ENCODE measurements around the gene VCX3B.
"Not testable (repeated sequence)": the region's sequence is repeated elsewhere in the genome, so short reads cannot be mapped to it uniquely, and the experiment has no call there.

VCX3B gene

DNA sequence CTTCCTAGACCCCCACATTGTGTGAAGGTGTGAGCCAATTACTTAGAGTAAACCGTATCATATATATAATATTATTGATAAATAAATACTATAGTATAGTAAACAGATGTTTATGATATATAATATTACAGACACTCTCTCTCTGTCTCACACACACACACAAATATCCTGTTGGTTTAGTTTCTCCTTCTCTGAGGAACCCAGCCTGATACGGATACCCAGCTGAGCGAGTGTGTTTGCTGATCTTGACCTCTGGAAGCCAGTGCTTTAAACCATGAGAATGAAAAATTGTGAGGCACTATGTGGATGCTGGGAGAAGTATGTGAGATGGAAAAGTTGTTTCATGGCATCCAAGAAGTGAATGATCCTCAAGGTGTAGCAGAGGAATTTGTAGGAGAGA, at the start of gene VCX3B:
TSS of gene VCX3B (plus strand) at position 301 of the 400 bp plus-strand sequence. CDS start 621 bp downstream, outside the sequence.
- DNase-seq = not testable (repeated sequence)

DNA sequence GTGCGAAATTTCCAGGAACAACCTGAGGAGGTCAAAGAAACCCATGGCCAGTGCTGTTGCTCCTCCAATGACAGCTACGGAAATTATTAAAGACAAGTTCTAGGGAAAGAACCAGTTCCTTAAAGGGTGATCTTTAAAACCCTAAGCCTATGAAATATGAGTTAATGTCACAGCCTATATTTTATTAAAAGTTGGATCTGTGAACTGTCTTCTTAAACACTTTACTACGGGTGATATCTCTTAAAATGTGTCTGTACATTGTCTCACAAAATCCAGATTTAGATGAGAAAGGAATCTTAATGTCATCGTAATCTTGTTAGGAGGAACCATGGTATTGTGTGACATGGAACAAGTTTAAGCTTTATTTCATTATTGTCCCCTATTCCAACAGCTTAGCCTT, 46.3 kb upstream of the VCX3B start:
- DNase-seq = no peak

DNA sequence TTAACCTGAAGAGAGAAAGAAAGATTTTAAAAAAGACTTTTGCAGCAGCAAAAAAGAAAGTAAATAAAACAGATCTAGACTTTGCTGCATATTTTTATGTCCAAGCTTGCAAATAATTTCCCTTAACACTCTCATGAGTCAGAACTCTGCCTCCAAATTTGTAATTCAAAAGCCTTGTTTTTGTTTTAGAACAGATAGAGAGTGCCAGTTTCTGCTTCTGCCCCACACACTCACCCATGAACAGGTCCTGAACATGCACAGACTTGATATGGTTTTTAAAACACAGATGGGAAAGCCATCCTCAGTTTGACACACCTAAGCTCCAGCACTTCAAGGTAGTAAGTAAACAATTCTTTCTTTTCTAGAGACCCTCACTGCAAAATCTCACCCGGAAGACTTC, 39.7 kb upstream of the VCX3B start:
- DNase-seq = no peak

GRCh38 chrX:8429692-8430249, 34.9 kb upstream of the VCX3B start:
- no peak for DNase-seq

DNA sequence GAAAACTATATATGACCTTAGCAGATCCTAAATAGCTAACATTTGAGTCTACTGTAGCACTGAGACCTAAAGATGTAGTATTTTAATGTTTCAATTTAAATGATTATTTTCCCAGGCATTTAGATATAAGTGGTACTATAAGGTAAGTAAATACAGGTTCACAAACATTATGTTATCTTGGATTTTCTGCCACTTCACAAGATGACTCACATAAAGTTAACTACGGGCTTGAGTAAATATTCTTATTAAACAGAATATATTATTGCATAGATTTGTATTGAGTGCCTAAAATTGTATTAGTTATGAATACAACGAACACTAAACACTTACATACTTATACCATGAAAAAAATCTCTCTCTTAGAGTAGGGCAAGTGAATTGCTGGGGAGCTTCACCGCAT, 34.2 kb upstream of the VCX3B start:
- no peak for DNase-seq

DNA sequence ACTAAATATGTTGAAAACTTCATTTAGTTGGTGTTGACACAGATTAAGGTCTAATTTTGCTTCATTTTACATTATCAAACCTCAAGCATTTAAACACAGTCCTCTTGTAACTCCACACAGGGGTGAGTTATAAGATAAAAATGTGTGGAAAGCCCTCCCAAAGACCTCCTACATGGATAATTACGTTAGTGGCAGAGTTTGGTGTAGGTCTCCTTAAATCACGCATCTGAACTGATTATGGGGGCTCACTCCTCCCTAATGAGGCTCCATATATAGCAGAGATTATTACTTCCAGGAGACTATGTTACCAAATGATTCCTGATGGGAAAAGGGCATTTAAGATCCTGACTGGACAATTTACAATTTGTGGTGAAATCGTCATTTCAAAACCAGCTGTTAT, 32.2 kb upstream of the VCX3B start:
- DNase-seq = no peak

DNA sequence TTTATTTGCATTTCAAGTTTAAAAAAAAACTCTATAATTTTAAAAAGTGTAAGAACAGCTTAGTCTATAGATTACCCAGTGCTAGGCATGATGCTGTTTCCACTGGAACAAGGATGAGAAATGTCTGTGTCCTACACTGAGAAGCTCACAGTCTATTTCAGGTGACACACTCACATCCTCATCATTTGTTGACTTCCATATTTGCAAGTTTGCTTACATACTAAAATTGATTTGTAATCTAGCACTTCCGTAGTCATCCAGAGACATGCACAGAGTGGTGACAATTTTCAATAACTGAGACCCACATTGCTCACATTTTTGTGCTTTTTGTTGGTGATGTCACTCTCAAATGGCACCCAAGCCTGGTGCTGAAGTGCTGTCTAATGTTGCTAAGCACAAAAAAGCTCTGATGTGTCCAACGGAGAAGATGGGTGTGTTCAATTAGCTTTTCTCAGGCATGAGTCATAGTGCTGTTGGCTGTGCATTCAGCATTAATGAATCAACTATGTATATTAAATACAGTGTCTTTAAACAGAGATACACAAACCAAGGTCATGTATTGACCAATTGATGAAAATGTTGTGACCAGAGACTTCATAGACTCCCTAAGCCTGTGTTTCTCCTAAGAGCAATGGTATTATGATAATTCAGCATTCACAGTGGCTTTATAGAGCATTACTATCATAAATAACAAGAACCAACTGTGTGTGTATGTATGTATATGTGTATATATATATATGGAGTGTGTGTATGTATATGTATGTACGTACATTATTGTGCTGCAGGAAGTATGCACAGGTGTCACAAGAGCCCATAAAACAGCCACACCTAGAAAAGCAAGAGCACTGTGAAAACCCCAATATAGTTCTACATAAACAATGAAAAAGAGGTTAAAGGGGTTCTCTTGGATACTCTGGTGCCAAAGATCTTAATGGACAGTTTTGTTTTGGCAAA, 31.2 kb upstream of the VCX3B start:
- DNase-seq = no peak

DNA sequence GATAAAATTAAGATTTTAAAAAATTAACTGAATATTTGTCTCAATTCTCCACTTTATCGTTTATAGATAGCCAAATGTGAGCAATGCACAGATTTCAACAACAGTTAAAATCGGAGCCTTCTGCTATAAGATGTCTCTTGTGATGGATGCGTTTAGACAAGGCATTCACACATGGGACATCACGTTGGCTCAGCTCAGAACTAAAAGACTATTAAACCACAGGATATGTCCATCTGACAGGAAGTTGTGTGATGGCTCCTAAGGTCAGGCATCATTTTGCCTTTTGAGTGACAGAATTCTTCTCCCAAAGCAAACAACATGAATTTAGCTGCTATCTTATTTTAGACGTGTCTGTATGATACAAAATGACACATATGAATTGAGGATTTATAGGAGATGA, 17.3 kb upstream of the VCX3B start:
- DNase-seq = no peak

DNA sequence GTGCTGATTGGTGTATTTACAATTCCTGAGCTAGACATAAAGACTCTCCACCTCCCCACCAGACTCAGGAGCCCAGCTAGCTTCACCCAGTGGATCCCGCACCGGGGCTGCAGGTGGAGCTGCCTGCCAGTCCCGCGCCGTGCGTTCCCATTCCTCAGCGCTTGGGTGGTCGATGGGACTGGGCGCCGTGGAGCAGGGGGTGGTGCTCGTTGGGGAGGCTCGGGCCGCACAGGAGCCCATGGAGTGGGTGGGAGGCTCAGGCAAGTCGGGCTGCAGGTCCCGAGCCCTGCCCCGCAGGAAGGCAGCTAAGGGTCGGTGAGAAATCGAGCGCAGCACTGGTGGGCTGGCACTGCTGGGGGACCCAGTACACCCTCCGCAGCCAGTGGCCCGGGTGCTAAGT, 12.3 kb upstream of the VCX3B start:
- not testable (repeated sequence) for DNase-seq

DNA sequence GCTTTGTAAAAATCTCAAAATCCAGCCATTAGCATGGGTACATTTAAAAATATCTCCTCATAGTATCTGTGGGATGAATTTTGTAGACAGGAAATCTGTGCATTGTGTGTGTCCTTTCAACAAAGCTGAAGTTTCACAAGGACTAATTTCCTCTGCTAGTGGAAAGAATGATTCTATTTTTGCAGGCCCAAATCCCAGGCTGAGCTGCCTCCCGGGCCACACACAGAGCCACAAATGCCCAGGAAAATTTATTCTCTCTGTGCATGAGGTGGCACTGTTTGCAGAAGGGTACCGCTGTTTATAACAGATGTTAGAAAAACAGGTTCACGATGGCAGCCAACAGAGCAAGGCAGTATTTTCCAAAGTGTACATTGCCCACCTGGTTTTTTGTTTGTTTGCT, 11.0 kb upstream of the VCX3B start:
- DNase-seq = no peak

DNA sequence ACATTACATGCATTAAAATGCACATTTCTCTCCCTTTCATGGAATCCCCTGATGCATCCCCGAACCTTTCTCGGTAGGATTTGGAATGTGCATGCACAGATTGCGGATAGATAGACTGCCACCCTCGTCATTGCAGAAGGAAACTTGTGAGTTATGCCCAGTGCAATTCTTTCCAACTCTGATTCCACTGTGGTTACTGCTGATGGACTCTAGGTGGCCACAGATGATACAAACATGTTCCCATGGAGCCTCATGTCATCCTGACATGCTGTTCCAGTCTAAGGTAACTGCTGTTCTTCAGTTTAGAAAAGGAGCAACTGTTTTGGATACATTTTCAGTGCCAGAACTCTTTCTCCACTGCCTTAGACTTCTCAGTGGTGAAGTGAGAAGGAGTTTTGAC, 9.1 kb upstream of the VCX3B start:
- no peak for DNase-seq

- no peak for DNase-seq
These were observed 2.1 kb upstream of the VCX3B start for GRCh38 chrX:8462488-8462887.

GRCh38 chrX:8484360-8484949, 19.8 kb downstream of the VCX3B start:
- DNase-seq = no peak

DNA sequence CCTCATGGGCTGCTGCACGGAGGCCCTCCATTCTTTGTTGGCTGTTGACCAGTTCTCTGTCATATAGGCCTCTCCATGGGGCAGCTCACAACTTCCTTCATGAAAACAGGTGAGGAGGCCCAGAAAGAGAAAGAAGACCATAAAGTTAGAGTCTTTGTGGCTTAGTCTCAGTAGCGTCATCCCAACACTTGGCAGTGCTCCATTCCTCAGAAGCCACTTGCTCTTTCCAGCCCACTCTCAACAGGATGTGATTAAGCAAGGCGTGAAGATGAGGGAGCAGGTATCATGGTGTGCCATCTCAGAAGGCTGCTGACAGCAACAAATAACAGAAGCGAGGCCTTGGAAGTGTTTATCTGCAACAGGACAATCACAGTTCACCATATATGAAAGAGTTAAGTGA, 30.4 kb downstream of the VCX3B start:
- DNase-seq = not testable (repeated sequence)

- DNase-seq = no peak
These were observed 35.6 kb downstream of the VCX3B start for GRCh38 chrX:8500203-8500602.

- DNase-seq = not testable (repeated sequence)
These were observed 37.5 kb downstream of the VCX3B start for GRCh38 chrX:8502101-8502500.

- no peak for DNase-seq
These were observed 39.8 kb downstream of the VCX3B start for GRCh38 chrX:8504451-8504850.
